GM19328 (cell line): ENCODE results near the gene ASPN.

Experiments
- ATAC-seq: cut with Tn5 transposase; IDR thresholded peaks from one replicate; pipeline ENCODE4 v1.9.1; 2021; ENCODE audit warnings: mild to moderate bottlenecking, moderate library complexity; ENCODE audit not compliant: unreplicated experiment

The ASPN gene

GRCh38 chr9:92478783-92479182, 3.5 kb downstream of the ASPN start:
- ATAC-seq, result no peak

GRCh38 chr9:92476962-92477361, 5.3 kb downstream of the ASPN start:
- no peak for ATAC-seq

- no peak for ATAC-seq
These were observed 7.7 kb downstream of the ASPN start for GRCh38 chr9:92474587-92474986.

- no peak for ATAC-seq
These were observed 14.1 kb downstream of the ASPN start for GRCh38 chr9:92468206-92468605.

- no peak for ATAC-seq
These were observed 14.8 kb downstream of the ASPN start for GRCh38 chr9:92467511-92467910.

- ATAC-seq, result no peak
These were observed 15.3 kb downstream of the ASPN start for GRCh38 chr9:92467041-92467440.

- no peak for ATAC-seq
These were observed 18.3 kb downstream of the ASPN start for GRCh38 chr9:92463984-92464383.

GRCh38 chr9:92463387-92463786, 18.9 kb downstream of the ASPN start:
- no peak for ATAC-seq

GRCh38 chr9:92457576-92457975, 24.7 kb downstream of the ASPN start:
- no peak for ATAC-seq

GRCh38 chr9:92455217-92455616, 27.1 kb downstream of the ASPN start:
- ATAC-seq, result no peak

- no peak for ATAC-seq
These were observed 35.8 kb downstream of the ASPN start for GRCh38 chr9:92446536-92446935.

GRCh38 chr9:92444841-92445240, 37.5 kb downstream of the ASPN start:
- ATAC-seq, result no peak

- no peak for ATAC-seq
These were observed 41.6 kb downstream of the ASPN start for GRCh38 chr9:92440751-92441046.

- ATAC-seq, result no peak
These were observed 42.2 kb downstream of the ASPN start for GRCh38 chr9:92439921-92440750.

- no peak for ATAC-seq
These were observed 43.3 kb downstream of the ASPN start for GRCh38 chr9:92438900-92439526.

- ATAC-seq, result no peak
These were observed 47.0 kb downstream of the ASPN start for GRCh38 chr9:92435263-92435662.

GRCh38 chr9:92432972-92433548, 49.2 kb downstream of the ASPN start:
- ATAC-seq, result no peak

- ATAC-seq, result no peak
These were observed 50.0 kb downstream of the ASPN start for GRCh38 chr9:92432350-92432749.

GRCh38 chr9:92429836-92430235, 52.5 kb downstream of the ASPN start:
- no peak for ATAC-seq

GRCh38 chr9:92426501-92427145, 55.7 kb downstream of the ASPN start:
- ATAC-seq, result no peak

- ATAC-seq, result no peak
These were observed 56.8 kb downstream of the ASPN start for GRCh38 chr9:92425474-92425873.

GRCh38 chr9:92424340-92424739, 58.0 kb downstream of the ASPN start, which contains the start of gene OMD:
Gene OMD (minus strand): TSS chr9:92424471. CDS start chr9:92417558, 6,913 bp downstream.
- ATAC-seq, result no peak
